PC-9 (cell line): Measurements from ENCODE around the gene TOR1A. TPM values are rescaled to one million over a fixed set of nuclear protein-coding genes. Genes with fewer than 3 reads are reported as not detected.

Experiments used
- Bru-seq: library from RNA; stranded (reverse); fragments of 400-500 nt; gene quantifications from one replicate; lab custom pipeline; 2021; lab: Mats Ljungman, UMichigan
- BruChase-seq, 2 experiments: library from RNA; stranded (reverse); fragments of 400-500 nt; gene quantifications; one replicate each; lab custom pipeline; 2021; lab: Mats Ljungman, UMichigan
- BruUV-seq: library from RNA; stranded (reverse); fragments of 400-500 nt; replicated peaks from 2 replicates; lab custom pipeline; 2021; lab: Mats Ljungman, UMichigan
- CTCF ChIA-PET: fragments of 300-600 bp; sonication (Branson Sonifier 250); formaldehyde crosslinking; loops from one replicate; lab custom pipeline; 2022; ENCODE audit warnings: antibody characterized with exemption; lab: Charles Lee
- POLR2A ChIA-PET: fragments of 300-600 bp; sonication (Branson Sonifier 250); formaldehyde crosslinking; loops from one replicate; lab custom pipeline; 2022; ENCODE audit warnings: antibody characterized with exemption; ENCODE audit not compliant: unreplicated experiment; lab: Charles Lee
- DNase-seq, 2 experiments: peaks; one replicate each; pipeline versions ENCODE4 v3.0.0 to v3.0.0-alpha.2; 2015 to 2022; ENCODE audit warnings: mixed read lengths in 1 of 2
- H2AFZ ChIP-seq: fragments of 200-600 bp; sonication (generic); 2 replicates; pipeline ENCODE4 v1.8.1; 2017; ENCODE audit warnings: antibody characterized with exemption
- H3F3A ChIP-seq: fragments of 200-600 bp; sonication (generic); 2 replicates; pipeline ENCODE4 v1.8.1; 2017; ENCODE audit warnings: antibody characterized with exemption, mild to moderate bottlenecking, low read depth; ENCODE audit not compliant: insufficient read depth
- H3K27ac ChIP-seq: fragments of 200-600 bp; sonication (generic); 2 replicates; pipeline ENCODE4 v1.6.1; 2016; ENCODE audit warnings: mixed run types
- H3K27me3 ChIP-seq: fragments of 200-600 bp; sonication (generic); 2 replicates; pipeline ENCODE4 v1.6.1; 2016; ENCODE audit warnings: low read depth, mixed run types; ENCODE audit not compliant: insufficient read depth
- H3K36me3 ChIP-seq: fragments of 200-600 bp; sonication (generic); 2 replicates; pipeline ENCODE4 v1.6.1; 2016; ENCODE audit warnings: low read depth, mixed run types
- H3K4me1 ChIP-seq: fragments of 200-600 bp; sonication (generic); replicated peaks from 2 replicates; pipeline ENCODE4 v1.6.1; 2016; ENCODE audit warnings: mixed run types; ENCODE audit not compliant: insufficient read depth
- H3K4me2 ChIP-seq: fragments of 200-600 bp; sonication (generic); 2 replicates; pipeline ENCODE4 v1.6.1; 2017; ENCODE audit warnings: mixed run types
- H3K4me3 ChIP-seq: fragments of 200-600 bp; sonication (generic); 2 replicates; pipeline ENCODE4 v1.6.1; 2016; ENCODE audit warnings: mixed run types
- H3K79me2 ChIP-seq: fragments of 200-600 bp; sonication (generic); 2 replicates; pipeline ENCODE4 v1.6.1; 2017; ENCODE audit warnings: low read depth, mixed run types
- H3K9me2 ChIP-seq: fragments of 200-600 bp; sonication (generic); 2 replicates; pipeline ENCODE4 v1.8.1; 2017; ENCODE audit warnings: mild to moderate bottlenecking; ENCODE audit not compliant: insufficient read depth
- H3K9me3 ChIP-seq: fragments of 200-600 bp; sonication (generic); 2 replicates; pipeline ENCODE4 v1.8.1; 2016; ENCODE audit warnings: low read depth; ENCODE audit not compliant: insufficient read depth
- H4K20me1 ChIP-seq: fragments of 200-600 bp; sonication (generic); 2 replicates; pipeline ENCODE4 v1.8.1; 2017; ENCODE audit not compliant: insufficient read depth
- EZH2 ChIP-seq: fragments of 200-600 bp; sonication (generic); IDR thresholded peaks from 2 replicates; pipeline ENCODE4 v1.8.0; 2017; ENCODE audit warnings: antibody characterized with exemption, low read depth
- intact Hi-C: fragments of 100-400 bp; cut with micrococcal nuclease; formaldehyde crosslinking; loops from one replicate; pipeline ENCODE4 v1.10.0; 2022; ENCODE audit not compliant: unreplicated experiment
- long read RNA-seq: library from polyadenylated mRNA; stranded (forward); transcript quantifications from one replicate; pipeline ENCODE4 v2.0.0, GENCODE V29; 2022
- total RNA-seq: library from RNA; stranded (reverse); gene quantifications from 2 replicates; pipeline ENCODE4 v1.2.3, GENCODE V29; 2021
- TF ChIP-seq, protein P1 (sequence below): fragments of 200-600 bp; sonication (generic); conservative IDR thresholded peaks from 2 replicates; pipeline ENCODE4 v1.6.1; 2017; ENCODE audit warnings: mixed run types, antibody characterized with exemption, mild to moderate bottlenecking, moderate library complexity

Gene TOR1A, protein sequence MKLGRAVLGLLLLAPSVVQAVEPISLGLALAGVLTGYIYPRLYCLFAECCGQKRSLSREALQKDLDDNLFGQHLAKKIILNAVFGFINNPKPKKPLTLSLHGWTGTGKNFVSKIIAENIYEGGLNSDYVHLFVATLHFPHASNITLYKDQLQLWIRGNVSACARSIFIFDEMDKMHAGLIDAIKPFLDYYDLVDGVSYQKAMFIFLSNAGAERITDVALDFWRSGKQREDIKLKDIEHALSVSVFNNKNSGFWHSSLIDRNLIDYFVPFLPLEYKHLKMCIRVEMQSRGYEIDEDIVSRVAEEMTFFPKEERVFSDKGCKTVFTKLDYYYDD
- total RNA-seq = 33.8 and 43.5 TPM in 2 replicates
- Bru-seq, nascent RNA = percentile 75 among the genes with signal in this experiment
- percentile 87 among the genes with signal in this experiment for BruChase-seq, experiment 1, labeled RNA remaining after a 2-hour chase
- BruChase-seq, experiment 2, labeled RNA remaining after a 6-hour chase = percentile 93 among the genes with signal in this experiment
- long read RNA-seq, transcript TOR1A-201 (5 exons, 2,076 nt) = major isoform, 99 of 107 reads
- long read RNA-seq, partial matches to known transcripts = 1 of 107 reads
- long read RNA-seq, other reads (novel, unspliced or antisense) = 7 of 107 reads

DNA sequence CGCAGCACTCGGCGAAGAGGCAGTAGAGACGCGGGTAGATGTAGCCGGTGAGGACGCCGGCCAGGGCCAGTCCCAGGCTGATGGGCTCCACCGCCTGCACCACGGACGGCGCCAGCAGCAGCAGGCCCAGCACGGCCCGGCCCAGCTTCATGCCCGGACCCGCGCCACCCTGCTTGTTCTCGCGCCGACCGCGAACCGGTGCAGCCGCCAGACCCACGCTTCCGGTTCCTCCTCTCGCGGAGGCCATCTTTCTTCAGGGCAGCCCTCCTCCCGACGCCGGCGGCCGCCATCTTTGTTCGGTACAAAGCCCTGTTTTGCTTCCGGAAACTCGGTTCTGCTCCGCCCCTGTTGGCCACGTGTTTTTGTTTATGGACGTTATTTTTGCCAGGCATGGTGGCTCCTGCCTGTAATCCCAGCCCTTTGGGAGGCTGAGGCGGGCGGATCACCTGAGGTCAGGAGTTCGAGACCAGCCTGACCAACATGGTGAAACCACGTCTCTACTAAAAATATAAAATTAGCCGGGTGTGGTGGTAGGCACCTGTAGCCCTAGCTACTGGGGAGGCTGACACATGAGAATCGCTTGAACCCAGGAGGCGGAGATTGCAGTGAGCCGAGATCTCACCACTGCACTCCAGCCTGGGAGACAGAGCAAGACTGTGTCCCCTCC, at the start of gene TOR1A:
TSS of gene TOR1A (minus strand) at position 202 of the 667 bp plus-strand sequence. CDS start at position 151, 51 bp downstream.
- DNase-seq = peak; percentile 87 to 95
- no peaks in the 10 kb centered on the region for H4K20me1 ChIP-seq
- no peaks in the 10 kb centered on the region for H3K9me2 ChIP-seq
- 0 out of 2 replicates have a peak, but pooled peaks cover 4% of the 10 kb centered on the region for H3K79me2 ChIP-seq
- H3K27me3 ChIP-seq = no peaks in the 10 kb centered on the region
- no peaks in the 10 kb centered on the region for H3K9me3 ChIP-seq
- H3K4me2 ChIP-seq = peak within 1 kb of the TSS; percentile 66
- H3F3A ChIP-seq = peaks cover 21% of the 10 kb centered on the region; the same call in 1 of the 2 replicates
- BruUV-seq = no TSS peak
- peak within 1 kb of the TSS; percentile 88 for H2AFZ ChIP-seq
- ChIA-PET POLR2A (interaction anchor here (0.7 kb wide), 1 partner anchor 35 kb away, joined by 3 read pairs; no protein-coding TSS in a partner anchor), CTCF (no interaction called here)
- no peak within 1 kb of the TSS for H3K27ac ChIP-seq
- intact Hi-C loops = loop anchor here (1.0 kb wide), 2 partner anchors 11 to 21 kb away; partner anchors contain the start of genes C9orf78, TOR1B and USP20
- peaks cover 24% of the 10 kb centered on the region for H3K36me3 ChIP-seq
- no peak for TF ChIP-seq EZH2
- TF ChIP-seq, protein P1, sequence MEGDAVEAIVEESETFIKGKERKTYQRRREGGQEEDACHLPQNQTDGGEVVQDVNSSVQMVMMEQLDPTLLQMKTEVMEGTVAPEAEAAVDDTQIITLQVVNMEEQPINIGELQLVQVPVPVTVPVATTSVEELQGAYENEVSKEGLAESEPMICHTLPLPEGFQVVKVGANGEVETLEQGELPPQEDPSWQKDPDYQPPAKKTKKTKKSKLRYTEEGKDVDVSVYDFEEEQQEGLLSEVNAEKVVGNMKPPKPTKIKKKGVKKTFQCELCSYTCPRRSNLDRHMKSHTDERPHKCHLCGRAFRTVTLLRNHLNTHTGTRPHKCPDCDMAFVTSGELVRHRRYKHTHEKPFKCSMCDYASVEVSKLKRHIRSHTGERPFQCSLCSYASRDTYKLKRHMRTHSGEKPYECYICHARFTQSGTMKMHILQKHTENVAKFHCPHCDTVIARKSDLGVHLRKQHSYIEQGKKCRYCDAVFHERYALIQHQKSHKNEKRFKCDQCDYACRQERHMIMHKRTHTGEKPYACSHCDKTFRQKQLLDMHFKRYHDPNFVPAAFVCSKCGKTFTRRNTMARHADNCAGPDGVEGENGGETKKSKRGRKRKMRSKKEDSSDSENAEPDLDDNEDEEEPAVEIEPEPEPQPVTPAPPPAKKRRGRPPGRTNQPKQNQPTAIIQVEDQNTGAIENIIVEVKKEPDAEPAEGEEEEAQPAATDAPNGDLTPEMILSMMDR = no peak
- H3K4me1 ChIP-seq = no peaks in the 10 kb centered on the region; the same call in 1 of the 2 replicates
- peak within 1 kb of the TSS; percentile 81 for H3K4me3 ChIP-seq

DNA sequence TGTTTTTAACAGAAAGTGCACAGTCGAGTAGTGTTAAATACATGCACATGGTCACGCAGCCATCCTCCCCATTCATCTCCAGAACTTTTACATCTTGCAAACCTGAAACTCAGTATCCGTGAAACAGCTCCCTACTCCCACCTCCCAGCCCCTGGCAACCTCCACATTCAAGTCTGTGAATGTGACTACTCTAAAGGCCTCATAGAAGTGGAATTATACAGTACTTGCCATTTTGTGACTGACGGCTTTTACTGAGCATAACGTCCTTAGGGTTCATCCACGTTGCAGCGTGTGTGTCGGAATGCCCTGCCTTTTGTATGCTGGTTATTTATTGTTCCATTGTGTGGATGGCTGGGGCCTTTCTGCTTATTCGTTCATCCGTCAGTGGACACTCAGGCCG, 47.1 kb upstream of the TOR1A start:
- DNase-seq = no peak
- Histone ChIP-seq H3K27ac (no peak overlapping the region), H2AFZ (no peak overlapping the region), H3K4me3 (no peak overlapping the region), H3K4me2 (no peak overlapping the region), H3K79me2 (no peaks in the 10 kb centered on the region), H3K27me3 (no peaks in the 10 kb centered on the region), H3K4me1 (no peaks in the 10 kb centered on the region), H3K9me3 (no peaks in the 10 kb centered on the region), H4K20me1 (no peaks in the 10 kb centered on the region), H3K36me3 (no peaks in the 10 kb centered on the region), H3F3A (no peaks in the 10 kb centered on the region), H3K9me2 (no peaks in the 10 kb centered on the region)
- intact Hi-C loops = no loop called here
- POLR2A ChIA-PET = no interaction called here
- no TSS peak for BruUV-seq
- TF ChIP-seq EZH2 = no peak
- TF ChIP-seq, protein P1 = no peak
- CTCF ChIA-PET = no interaction called here
